ENCODE results near the gene ITGB2.
A peak's percentile ranks its signal among the peaks of the same experiment; 100 is the strongest.
"Not testable (repeated sequence)": the region's sequence is repeated elsewhere in the genome, so short reads cannot be mapped to it uniquely, and the experiment has no call there.

The ITGB2 gene

GRCh38 chr21:44879238-44879637 lies 41.5 kb downstream of the ITGB2 start:
- DNase-seq: not testable (repeated sequence)

DNA sequence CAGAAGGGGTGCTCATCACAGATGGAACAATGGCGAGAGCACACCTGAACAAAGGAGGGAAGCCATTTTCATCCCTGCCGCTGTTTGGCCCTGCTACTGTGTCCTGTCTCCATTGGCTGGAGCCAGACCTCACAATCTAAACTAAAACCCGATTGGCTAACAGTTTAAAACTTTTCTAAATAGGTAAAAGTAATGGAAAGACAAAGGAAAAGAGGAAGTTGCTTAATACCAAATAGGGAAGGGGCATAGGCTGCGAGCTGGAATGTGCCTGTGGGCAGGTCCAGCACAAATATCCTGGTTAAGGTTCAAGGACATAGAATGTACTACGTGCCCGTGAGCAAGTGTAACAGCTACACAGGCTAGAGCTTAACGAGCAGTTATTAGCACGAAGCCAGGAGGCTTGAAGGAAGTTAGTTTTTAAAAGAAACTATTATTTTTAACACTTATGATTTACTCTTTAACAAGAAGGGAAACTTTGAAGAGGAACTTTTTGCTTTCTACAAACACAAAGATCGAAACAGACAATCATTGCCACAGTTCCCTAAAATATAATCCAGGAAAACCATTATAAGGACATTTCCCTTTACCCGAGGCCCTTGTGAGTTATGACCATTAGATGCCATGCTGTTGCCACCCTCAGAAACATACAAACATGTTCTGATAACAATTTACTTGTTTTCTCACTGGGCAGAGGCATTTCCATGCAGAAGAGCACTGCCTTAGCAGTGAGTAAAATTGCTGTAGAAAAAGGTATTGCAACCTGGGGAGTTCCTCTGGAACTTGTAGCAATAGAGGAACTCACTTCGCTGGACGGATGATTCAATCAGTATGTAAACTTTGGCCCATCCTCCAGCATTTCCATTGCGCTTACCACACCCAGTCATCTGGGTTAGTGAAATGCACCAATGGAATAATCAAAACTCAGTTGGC lies 42.4 kb downstream of the ITGB2 start:
- DNase-seq: no peak

- DNase-seq: no peak
Measured at GRCh38 chr21:44876849-44877575, 43.7 kb downstream of the ITGB2 start.

GRCh38 chr21:44875316-44875700 lies 45.4 kb downstream of the ITGB2 start:
- no peak for DNase-seq

DNA sequence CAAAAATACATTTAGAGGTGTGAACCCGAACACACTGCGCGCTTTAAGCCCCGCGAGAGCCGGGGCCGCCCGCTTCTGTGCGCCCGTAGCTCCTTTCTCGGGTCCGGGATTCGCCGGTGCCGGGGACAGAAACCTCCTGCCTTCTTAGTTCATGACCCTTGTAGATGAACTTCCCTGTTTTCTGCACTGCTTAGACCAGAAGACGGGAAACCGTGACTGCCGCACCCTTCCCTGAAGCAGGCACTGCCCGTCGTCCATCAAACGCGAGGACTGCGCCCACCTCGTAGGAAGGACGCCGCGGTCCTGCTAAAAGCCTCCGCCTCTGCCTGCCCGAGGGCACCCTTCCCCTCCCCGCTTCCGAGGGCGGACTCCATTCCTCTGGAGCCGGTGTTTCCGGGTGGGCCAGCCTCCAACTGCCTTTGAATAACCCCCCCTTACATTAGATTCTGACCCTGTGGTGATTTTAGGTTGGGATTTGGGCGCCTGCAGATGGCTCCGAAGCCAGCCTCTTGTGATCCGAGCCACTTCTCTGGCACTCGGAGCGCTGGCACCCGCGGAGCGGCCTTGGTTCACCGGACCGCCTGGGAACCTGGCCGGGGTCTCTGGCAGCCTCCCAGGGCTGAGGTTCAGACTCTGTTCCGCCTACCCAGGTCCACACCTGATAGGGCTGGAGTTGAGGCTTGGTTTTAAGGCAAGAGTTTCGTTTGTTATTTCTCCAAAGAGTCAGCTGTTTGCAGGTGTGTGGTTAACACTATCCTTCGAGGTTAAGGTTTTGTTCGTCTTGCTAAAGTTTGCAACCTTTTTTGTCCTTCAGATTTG lies 46.0 kb downstream of the ITGB2 start:
- no peak for DNase-seq

GRCh38 chr21:44874240-44874496 lies 46.5 kb downstream of the ITGB2 start:
- DNase-seq: no peak

DNA sequence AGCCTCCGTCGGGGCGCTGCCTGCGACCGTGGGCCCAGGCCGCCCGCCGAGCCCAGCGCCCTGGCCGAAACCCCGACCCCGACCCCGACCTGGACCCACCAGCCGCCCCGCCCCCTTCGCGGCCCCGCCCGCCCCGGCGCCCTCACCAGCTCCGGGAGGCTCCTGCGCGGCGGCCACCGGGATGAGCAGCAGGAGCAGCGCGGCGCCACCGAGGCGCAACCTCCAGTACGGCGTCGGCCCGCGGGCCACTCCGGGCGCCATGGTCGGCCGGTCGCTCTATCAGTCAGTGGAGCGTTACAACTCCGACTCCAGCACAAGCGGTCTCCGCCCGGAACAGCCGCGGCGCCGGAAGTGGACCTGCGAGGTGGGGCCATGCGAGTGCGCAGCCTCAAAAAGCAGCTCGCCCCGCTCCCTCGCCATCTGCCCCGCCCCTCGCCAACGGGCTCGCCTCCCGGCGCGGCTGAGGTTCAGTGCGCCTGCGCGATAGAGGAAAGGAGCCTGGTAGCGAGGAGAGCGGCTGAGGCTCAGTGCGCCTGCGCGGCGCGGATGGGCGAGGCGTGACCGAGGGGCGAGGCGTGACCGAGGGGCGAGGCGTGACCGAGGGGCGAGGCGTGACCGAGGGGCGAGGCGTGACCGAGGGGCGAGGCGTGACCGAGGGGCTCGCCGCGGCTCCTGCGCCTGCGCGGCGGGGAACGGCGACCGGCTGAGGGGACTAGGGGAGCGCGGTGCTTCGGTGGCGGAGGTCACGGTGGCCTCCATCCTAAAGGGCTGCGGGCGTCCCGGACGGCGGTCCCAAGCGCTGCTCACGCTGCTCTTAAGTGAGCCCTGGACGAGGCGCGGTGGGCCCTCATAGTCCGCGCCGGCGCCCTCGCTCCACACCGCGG lies 47.1 kb downstream of the ITGB2 start, which contains the start of gene PTTG1IP:
Gene PTTG1IP (minus strand): TSS at position 335 of the 884 bp plus-strand sequence. CDS start 74 bp downstream, at position 261.
- DNase-seq: peak; percentile 82

DNA sequence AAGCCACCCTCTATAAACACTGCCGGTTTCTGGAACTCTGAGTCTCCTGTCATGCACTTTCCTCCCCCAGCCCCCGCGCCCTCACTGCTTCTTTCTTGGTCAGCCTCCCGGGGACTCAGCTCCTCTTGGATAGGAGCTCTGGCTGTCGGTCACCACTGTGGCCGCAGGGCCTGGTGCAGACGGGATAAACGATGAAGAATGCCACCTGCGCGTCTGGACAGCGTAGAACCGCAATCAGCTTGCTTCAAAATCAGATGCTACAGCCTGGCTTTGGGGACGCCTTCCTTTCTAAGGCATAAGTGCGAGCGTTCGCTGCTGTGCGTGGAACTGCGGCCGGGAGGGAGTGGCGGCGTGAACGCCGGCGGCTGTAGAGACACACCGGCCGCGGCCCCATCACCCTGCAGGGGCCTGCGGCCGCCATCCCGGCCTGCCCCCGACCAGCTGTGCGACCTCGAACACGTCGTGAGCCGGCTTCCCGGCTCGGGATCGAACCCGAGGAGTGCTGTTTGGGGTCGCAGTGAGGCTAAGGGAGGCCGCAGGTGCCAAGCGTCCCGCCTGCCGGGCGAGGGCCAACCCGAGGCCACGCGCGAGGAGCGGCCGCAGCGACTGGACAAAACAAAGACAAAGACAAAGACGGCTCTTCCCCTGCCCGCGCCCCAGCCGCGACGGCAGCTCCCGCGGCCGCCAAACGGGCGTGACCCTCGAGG lies 47.9 kb downstream of the ITGB2 start:
- no peak for DNase-seq

GRCh38 chr21:44872323-44872648 lies 48.4 kb downstream of the ITGB2 start:
- no peak for DNase-seq

DNA sequence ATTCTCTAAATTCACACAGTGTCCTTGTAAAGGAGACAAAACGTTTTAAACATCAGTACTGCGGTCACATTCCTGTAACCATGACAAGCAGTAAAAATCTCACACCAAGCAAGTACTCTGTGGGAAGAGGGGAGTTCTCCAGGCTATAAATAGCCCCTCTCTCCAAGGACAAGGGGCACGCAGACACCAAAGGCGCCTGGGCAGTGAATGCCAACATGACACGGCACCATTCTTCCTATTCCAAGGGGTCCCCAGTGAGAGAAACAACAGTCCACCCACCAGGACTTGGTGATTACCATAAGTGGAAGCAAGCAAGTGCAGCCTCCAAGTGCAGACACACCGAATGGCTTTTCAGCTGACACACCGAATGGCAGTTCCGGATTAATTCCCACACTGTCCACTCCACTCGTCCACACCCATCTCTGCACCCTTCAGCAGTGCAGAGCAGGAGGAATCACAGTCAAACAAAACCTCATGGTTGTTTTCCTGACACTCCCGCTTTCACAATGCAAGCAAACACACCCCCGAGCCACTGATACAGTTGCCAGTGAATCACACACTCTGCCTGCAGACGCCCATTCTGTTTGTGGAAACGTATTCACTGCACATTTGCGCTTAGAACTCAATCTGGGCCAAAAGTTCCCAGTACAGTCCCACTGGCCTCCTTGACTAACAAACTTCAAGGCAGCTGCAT lies 49.0 kb downstream of the ITGB2 start:
- DNase-seq: no peak

DNA sequence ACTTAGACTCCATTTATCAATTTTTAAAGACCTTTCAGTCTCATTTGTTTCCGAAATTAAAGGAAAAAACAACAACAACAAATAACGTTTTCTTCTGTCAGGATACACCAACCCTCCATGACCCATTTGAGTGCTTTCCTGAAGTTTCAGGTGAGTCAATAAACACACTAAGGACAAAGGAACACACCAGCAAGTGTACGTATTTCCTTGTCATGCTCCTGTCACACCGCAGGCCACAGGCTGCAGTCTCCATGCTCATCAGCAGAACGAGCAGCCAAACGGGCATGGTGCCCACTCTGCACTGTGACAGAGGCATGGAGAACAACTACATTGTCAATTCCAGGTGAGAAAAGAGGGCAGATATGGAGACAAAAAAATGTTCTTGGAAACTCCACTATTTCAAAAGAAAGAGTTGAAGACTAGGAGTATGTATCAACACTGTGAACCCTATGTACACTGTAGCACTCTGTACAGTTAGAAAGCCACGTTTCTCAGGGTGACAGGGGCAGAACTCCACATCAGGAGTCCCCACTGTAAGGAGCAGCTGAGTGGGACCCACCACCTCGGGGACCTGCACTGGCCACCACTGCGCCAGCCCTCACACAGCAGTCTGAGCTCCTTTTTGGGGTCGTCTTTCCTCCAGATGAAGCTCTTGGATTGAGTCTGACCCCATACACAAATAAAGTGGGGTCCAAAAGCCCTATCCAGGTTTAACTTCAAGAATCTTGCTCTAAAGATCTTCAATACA lies 49.8 kb downstream of the ITGB2 start:
- DNase-seq: no peak

GRCh38 chr21:44869781-44870747 lies 50.6 kb downstream of the ITGB2 start:
- no peak for DNase-seq

DNA sequence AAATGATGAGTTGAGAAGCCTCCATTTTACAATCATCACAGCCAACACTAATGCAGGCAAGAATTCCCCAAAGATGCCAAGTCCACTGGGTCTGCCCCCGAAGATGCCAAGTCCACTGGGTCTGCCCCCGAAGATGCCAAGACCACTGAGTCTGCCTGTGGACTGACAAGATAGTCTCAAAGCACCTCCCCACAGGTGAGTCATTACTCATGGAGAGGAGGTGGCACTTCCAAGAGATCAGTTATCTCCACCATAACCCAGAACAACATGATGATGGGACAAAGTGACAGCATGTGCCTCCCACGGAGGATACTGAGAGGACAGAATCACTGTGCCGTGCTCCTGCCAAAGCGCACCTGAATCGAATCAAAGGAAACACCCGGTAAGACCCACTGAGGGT lies 52.0 kb downstream of the ITGB2 start:
- DNase-seq: no peak

GRCh38 chr21:44867999-44868700 lies 52.5 kb downstream of the ITGB2 start:
- no peak for DNase-seq

DNA sequence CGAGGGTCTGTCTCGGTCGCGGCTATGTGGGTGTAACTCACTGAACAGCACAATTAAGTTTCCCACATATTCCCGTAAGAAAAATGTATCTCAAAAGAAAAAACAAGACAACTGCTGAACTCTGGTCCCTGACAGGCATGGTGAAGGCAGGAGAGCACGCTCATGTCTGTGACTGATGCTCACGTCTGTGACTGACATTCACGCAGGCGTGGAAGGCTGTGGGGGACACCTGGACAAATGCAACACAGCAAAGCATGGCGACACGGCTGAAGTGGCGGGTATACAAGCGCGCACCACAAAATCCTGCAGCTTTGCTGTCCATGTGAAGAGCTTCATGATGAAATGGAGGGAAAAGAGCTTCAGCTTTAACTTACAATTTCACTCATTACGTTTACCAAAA lies 53.2 kb downstream of the ITGB2 start:
- no peak for DNase-seq

GRCh38 chr21:44866780-44867179 lies 53.9 kb downstream of the ITGB2 start:
- peak; percentile 72 for DNase-seq

GRCh38 chr21:44865561-44866280 lies 55.0 kb downstream of the ITGB2 start:
- no peak for DNase-seq

All from DMS 273 treated with DMSO at 0.1 percent for 48 hours (cell line).